HG02678 (cell line): ENCODE data around the gene CDHR4.
"Not testable (repeated sequence)": the region's sequence is repeated elsewhere in the genome, so short reads cannot be mapped to it uniquely, and the experiment has no call there.

ENCODE experiments used
- ATAC-seq: cut with Tn5 transposase; IDR thresholded peaks from one replicate; pipeline ENCODE4 v1.9.1; 2021; ENCODE audit warnings: mild to moderate bottlenecking, moderate library complexity; ENCODE audit not compliant: unreplicated experiment

Gene CDHR4, protein sequence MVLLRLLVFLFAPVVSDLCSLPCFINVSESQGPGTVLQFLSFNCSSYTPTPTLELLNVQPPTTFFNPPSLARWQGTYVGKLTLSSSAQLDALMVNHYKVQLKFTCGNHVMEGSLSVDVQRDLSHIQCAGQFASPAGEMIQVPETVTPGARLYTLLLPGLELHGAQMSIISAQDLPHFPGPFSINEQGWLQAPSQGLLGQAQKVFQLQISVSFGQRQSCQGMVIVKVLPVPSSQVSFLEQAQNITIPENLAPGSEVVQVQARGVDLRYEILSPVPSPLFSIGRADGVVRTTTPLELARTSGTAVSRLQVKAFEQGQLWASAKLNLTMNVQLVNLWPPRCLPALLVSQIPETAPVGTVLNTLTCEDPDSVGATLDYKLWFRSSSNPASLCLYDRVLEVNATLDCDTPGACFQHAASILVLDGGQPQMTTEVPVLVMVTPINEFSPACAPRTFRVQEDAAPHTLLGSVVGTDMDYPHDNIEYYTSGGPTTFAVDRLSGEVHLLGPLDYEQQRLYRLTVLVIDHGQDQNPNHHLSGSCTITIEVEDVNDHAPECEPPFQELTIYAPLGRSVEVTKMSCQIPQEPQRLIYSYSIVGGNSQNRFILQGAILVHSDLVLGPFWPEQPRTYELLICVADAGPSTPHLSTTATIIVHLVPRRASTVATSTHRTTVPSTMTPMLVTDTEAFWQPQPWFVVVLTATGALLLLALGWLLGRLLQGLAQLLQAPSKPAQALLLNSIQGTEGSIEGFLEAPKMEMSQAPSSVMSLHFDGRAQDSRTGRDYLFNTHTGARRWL

DNA sequence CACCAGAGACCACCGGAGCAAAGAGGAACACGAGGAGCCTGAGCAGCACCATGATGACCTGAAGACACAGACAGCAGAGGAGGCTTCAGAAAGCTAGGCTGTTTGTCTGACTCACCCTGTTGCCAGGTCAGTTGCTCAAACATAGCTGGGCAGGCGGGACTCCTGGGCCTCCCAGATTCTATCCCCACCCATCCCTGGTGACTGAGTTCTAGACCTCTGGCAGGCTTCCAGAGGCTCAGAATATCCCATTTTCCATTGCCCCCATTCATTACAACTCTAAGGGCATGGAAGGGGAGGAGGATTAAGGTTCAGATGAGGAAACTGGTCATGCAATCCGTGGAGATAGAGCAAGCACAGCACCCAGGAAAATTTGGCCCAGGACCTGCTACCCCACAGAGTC lies at the start of gene CDHR4:
TSS of gene CDHR4 (minus strand) at position 113 of the 400 bp plus-strand sequence. CDS start at position 52, 61 bp downstream.
- no peak for ATAC-seq

DNA sequence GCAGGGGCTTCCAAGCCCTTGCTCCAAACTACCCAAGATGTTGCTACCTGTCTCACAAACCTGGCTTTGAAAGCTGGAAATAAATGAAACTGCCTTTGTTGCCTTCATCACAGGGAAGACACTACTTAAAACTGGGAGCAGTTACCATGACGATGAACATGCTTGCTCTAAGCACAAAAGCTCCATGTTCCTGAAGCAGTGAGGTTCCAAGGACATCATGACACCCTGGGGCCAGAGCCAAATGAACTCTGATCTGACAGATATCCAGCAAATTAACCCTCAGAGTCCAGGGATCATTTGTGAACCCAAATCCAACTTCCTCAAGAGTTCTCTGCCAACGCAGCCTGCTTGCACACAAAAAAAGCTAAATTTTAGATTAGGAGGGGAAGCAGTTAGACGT lies 46.0 kb upstream of the CDHR4 start:
- no peak for ATAC-seq

DNA sequence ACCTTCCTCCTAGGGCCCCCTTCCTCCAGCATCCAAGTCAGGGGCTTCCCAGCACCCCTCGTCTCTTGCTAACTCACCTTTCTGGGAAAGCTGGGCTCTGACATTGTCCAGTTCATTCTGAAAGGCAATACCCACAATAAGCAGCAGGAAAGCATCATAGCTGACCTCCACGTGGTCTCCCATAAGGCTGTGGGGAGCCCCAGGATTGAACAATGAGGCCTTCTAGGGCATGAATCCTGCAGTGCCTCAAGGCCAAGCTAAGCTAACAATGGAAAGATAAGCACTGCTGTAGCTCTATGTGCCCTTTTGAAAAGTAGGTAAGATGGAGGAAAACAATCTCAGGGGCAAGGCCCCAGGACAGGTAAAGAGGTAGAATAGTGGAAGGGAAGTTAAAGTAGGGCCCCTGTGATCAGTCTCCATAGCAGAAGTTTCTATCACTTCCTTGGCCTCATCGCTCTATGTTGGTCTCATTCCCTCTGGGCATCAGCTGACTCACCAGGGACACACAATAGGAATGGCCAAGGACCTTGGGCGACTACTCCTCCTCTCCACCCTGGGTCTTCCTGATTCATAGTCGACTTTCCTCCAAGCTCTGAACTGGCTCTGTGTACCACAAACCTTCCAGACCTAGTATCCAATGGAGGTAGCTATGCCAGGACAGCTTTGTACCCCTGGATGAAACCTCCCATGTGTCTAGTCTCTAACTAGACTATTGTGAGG lies 45.0 kb upstream of the CDHR4 start:
- no peak for ATAC-seq

DNA sequence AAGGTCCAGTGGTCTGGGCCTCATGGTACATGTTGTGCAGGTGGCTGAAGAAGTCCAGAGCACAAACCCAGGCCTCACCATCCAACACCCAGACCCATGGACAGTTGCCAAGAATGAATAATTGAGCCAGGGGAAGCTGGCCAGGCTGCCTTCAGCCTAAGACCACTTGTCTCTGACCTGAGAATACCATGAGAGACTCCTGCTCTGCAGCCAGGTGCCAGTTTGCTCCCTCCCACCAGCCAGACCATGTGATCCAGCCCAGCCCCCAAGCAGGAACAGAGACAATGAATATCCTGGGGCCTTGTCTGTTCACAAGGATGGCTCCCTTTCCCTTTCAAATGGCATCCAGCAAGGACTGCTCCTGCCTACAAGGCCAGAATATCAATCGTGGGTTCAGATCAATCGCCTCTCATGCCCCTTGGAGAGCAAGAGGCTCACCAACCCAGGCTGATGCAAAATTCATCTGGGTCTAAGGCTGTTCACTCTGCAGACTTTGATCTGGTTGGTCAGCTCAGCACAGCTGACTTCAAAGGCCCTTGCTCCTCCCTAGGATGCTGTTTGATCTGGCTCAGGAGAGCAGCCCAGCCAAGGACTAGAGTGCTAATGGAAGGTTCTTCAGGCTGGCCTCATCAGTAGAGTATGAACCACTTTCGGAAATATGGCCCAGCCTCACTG lies 43.3 kb upstream of the CDHR4 start:
- no peak for ATAC-seq

DNA sequence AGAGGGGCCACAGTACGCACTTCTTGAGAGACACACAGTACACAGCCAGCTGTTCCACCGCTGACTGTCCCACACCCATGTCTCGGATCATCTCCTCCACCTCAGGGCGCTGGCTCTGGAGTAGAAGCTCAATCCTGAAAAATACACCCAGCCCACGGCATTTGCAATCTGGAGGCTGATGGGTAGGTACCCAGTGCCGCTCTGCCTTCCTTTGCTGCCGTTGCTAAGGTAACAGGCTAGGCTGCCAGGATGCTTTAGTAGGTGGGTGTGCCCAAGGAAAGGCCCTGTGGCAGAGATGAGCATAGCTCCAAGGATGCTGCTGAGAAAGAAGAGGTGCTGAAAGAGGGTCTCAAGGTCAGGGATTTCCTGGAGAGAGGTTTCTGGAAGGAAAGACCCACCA lies 42.1 kb upstream of the CDHR4 start:
- no peak for ATAC-seq

DNA sequence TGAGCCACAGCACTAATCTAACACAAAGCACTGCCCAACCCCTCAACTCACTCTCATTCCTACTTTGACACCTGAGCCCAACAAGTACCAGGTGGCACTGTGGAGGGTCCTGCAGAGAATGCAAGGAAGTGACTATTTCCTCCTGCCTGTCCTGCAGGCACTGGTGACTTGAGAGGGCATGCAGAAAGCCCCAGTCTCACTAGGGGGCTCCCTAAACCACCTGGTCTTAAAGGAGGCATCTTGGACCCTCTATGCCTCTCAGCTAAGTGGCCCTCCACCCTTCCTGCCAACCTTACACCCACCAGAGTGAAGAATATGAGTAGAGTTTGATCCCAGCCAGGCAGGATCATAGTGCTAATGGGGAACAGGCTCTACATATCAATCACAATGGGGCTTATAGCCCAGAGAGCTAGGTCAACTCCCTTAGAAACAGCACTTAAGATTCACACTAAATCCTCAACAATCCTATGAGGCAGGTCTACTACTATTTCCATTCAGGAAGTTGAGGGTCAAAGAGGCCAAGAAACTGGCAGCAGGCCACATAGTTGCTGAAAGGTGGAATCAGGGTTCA lies 41.5 kb upstream of the CDHR4 start:
- no peak for ATAC-seq

DNA sequence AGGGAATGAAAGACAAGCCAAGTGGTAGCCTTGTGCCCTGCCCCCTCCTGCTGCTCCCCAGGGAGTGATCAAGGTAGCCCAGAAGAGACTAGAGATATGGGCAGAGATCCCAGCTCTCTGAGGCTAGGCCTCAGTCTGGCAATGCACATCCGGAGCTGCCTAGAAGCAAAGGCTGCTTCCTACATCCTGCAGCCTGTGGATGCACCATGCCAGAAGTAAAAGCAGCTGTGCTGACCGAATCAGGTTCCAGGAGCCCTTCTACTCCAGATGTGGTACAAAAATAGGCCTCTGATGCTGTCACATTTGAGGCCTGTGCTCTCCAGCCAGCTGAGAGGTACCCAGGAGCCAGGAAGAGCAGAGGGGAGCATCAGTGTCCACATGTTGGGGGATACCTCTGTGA lies 40.7 kb upstream of the CDHR4 start:
- ATAC-seq, result no peak

DNA sequence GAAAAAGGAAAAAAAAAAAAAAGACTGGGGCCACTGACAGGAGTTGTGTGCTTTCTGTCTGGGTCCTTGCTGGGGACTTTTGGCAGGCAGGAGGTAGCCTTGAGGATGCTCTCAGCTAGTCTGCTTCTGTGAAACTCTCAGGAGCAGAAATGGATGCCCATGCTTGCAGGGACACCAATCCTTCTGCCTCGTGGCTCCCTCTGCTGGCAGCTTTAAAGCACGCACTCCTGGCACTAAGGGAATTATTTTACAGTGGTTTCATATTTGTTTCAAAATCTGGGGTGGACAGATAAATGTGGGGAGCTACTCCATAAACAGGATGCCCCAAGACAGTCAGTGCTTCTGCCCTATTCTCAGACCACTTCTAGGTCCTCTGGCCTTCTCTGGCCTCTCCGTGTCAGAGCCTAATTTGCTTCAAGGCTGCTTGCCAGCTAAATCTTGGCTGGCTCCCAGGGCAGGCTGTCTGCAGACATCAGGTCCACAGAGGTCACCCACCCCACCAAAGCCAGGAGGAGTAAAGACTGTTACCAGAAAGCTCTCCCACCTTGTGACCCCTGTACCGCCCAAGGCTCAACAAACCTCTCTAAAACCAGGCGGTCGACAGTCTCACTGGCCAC lies 39.6 kb upstream of the CDHR4 start:
- ATAC-seq, result no peak

DNA sequence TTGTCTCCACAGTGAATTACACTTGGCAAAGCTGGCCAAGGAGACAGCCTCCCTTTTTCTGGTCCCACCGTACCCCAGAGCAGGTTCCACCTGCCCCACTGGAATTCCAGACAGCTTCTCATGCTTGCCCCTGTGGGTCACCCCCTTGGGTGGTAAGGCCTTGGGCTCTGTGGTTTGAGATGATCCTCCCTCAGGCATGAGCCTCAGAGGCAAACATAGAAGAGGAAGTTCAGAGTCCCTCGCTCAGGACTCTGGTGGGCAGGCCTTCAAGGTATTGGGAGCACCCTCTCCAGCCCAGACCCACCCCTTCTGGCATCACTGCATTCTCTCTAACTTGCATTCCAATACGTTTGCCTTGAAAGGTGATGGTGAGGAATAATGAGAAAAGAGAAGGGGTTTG lies 31.7 kb upstream of the CDHR4 start:
- no peak for ATAC-seq

DNA sequence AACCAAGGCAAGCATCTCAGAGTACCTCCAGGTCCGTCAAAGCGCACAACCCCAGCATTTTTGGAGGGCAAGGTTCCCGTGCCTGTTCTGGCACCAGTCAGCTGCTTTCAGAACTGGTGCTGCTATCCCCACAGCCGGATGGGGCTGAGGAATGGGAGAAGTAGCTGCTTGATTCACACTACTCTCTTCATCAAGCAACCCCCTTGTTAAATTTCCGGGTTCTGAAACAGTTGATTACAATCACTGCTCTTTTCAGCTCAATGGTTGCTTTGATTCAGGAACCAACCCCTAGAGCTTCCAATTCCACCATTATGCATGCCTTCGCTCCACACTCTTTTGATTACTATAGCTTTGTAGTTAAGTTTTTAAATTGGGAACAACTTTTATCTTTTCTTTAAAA lies 26.3 kb upstream of the CDHR4 start:
- no peak for ATAC-seq

DNA sequence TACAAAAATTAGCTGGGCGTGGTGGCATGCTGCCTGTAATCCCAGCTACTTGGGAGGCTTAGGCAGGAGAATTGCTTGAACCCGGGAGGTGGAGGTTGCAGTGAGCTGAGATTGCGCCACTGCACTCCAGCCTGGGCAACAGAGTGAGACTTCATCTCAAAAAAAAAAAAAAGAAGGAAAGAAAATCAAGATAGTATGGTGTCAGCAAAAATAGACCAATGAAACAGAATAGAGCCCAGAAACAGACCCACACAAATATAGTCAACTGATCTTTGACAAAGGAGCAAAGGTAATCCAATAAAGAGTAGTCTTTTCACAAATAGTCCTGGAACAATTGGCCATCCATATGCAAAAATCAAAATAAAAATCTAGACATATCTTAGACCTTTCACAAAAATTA lies 23.5 kb upstream of the CDHR4 start:
- ATAC-seq, result not testable (repeated sequence)

DNA sequence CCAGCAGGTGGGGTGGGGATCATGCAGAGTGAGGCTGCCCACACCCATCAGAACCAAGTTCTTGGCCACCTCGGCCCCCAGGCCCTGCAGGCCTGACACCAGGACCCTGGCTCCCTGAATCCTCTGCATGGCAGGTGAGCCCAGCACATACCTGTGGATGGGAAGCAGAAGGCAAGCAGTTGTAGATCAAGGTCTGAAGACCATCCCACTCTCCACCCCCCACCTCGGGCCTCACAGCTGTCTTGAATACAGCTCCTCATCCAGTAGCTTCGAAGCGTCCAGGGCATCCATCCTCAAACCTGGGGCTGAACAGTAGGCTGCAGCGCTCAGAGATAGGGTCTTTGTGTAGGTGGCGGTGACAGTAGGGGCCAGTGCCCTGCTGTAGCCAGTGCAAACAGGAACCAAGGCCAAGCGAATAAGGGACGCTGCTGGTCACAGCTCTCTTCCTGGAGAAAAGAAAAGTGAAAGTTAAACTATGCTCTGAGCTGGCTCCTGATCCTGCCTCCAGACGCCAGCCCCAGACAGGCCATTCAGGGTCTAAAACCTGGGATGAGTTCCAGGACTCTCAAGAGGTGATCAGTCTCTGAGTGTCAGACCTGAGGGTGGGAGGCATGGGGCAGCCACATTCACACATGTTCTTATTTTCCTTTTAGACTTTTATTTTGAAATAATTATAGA lies 14.0 kb upstream of the CDHR4 start, which contains the start of gene UBA7:
TSS of gene UBA7 (minus strand) at position 457 of the 678 bp plus-strand sequence. CDS start at position 291, 166 bp downstream.
- ATAC-seq, result peak; percentile 70

DNA sequence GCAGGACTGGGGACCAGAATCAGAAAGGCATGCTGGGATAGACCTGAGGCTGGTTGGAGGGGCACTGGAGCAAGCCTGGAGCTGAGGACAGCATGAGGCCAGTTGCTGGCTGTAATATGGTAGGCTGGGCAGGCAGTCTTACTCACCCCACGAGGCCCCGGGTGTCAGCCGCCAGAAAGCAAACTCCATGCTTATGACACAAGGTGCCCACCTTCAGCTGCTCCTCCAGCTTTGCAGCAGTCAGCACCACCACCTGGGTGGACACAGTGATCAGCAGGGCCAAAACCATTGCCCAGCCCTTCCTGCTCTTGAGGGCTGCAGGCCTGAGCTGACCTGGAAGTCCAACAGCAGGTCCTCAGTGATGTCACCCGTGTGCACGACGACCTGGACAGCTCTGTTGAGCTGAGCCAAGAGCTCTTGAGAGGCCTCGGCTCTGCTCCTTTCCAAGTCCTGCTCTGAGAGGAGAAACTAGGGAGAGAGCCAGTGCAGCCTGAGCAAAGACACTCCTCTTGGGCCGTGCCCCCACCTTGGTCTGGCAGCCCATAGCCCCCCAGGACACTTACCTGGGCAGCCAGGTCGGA lies 13.3 kb upstream of the CDHR4 start:
- no peak for ATAC-seq

DNA sequence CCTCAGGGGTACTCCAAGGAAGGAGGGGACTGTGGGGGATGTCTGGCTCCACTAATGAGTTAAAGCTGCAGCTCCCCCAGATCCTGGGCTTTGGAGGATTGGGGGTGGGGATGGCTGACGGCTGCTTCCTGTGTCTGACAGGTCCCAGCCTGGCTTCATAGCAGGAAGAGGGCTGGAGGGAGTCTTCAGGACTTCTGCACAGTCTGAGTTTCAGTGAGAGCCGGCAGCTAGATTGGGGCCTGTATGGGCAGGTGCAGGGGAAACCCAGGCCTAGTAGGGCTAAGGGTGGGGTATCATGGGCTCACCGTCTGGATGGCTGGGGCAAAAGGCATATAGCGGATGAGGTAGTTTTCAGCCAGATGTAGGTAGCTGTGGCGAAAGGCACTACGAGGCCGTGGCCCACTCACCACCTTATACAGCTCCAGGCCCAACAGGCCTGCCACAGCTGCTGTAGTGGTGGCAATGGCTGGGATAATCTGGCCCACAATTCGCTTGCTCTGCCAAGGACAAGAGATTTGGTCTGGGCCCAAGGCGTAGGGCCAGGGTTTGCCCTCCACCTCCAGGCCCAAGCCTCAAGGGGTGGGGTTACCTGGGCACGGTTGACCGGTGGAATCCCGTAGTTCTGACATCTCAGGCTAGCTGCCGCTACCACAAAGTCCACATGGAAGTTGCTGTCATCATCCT lies 7.9 kb upstream of the CDHR4 start:
- ATAC-seq, result no peak

DNA sequence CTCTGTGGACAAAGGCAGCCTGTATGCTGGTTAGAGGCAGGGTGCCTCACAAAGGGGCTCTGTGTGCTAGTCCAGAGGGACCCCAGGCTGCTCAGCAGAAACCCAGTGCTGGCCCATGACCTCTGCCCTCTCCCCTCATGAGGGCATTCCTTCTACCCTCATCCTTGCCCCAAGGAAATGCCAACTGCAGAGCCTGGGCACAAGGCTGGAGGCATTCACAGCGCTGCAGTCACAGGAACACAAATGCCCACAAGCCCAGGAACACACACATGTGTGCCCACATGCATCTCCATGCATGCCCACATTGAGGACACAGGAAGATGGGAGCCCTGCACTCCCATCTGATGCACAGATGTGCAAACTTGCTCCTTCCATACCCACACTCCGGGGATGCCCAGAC lies 7.2 kb upstream of the CDHR4 start:
- no peak for ATAC-seq

DNA sequence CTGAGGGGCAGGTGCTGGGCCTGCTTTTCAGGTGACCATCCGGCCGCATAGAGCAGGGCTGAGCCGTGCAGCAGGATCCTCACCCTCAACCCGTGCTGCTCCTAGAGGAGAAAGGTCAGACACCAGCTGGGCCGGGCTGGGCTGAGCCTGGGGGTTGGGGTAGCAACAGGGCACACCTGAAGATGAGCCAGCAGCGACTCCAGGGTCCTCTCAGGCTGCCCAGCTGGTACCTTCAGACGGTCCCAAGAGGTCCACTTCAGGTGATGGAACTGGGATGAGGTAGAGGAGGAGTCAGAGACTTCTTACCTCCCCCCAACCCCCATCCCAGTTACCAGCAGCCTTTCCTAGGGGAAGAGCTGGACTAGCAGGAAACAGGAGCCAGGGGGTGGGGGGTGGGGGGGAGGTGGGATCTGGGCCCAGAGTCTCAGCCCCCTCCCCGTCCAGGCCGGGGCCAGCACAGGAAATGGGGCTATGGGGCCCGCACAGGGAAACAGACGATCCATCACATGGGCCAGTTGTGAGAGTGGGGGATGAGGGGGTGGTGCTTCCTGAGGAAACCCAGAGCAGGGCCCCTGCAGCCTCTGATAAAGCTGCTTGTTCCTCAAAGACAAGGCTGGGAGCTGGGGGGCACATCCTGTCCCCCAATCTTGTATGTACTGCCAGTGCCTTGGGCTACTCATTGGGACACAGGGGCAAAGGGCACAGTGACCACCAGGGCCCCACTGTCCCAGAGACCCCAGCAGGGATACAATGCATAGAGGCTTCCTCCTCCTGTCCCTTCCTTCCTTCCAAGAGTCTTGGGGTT lies 6.4 kb upstream of the CDHR4 start:
- no peak for ATAC-seq

DNA sequence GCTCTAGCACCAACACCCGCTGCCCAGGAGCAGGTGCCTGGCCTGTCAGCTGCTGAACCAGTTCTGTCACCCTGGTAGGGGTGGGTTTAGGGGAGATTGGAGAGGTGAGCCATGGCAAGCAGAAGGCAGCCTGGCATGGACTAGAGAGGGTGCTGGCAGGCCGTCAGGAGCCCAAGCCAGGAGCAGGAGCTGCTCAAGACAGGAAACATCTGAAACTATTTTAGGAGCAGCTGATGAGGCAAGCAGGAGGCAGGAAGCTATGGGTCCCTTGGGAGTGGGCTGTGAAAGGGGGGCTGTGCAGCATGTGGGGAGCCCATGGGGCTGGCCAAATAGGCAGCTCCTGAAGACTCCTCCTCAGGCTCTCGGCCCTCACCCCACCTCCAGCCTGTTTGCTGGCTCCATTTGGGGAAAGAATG lies 5.7 kb upstream of the CDHR4 start:
- ATAC-seq, result no peak
